HUES64 (cell line): ENCODE data around the gene CNTN1. TPM values are rescaled to one million over a fixed set of nuclear protein-coding genes. Genes with fewer than 3 reads are reported as not detected.

ENCODE experiments used
- H3K27ac ChIP-seq: 2 replicates; pipeline ENCODE4 v1.7.0; 2013; ENCODE audit warnings: low read depth, low read length, inconsistent platforms
- H3K27me3 ChIP-seq: 2 replicates; pipeline ENCODE4 v1.6.1; 2013; ENCODE audit warnings: mild to moderate bottlenecking, low read length; ENCODE audit not compliant: insufficient read depth
- H3K36me3 ChIP-seq: 2 replicates; pipeline ENCODE4 v1.6.1; 2013; ENCODE audit warnings: mild to moderate bottlenecking, low read length; ENCODE audit not compliant: insufficient read depth
- H3K4me1 ChIP-seq: 2 replicates; pipeline ENCODE4 v1.6.1; 2013; ENCODE audit warnings: mild to moderate bottlenecking, low read length, moderate library complexity; ENCODE audit not compliant: insufficient read depth
- H3K4me3 ChIP-seq: 2 replicates; pipeline ENCODE4 v1.5.1; 2013; ENCODE audit warnings: mild to moderate bottlenecking, low read length, moderate library complexity
- H3K9ac ChIP-seq: 2 replicates; pipeline ENCODE4 v1.6.1; 2013; ENCODE audit warnings: mild to moderate bottlenecking, low read depth, low read length
- H3K9me3 ChIP-seq: 2 replicates; pipeline ENCODE4 v1.6.1; 2013; ENCODE audit warnings: low read depth, low read length; ENCODE audit not compliant: insufficient read depth
- WGBS: fragments of 150-250, 120-280 bp; methylation state at CpG from one replicate; pipeline ENCODE4 v1.1.7; 2013; ENCODE audit warnings: missing lambda C conversion rate; 5-methylcytosine and 5-hydroxymethylcytosine counted together
- polyA plus RNA-seq, 2 experiments: library from polyadenylated mRNA; stranded (reverse); fragments of 50-300 nt; gene quantifications; one replicate each; pipeline ENCODE4 v1.2.3, GENCODE V29; 2013

Gene CNTN1
- polyA plus RNA-seq (2013, experiment 1 of 2): 2.2 TPM
- 2.3 TPM for polyA plus RNA-seq (2013, experiment 2 of 2)

DNA sequence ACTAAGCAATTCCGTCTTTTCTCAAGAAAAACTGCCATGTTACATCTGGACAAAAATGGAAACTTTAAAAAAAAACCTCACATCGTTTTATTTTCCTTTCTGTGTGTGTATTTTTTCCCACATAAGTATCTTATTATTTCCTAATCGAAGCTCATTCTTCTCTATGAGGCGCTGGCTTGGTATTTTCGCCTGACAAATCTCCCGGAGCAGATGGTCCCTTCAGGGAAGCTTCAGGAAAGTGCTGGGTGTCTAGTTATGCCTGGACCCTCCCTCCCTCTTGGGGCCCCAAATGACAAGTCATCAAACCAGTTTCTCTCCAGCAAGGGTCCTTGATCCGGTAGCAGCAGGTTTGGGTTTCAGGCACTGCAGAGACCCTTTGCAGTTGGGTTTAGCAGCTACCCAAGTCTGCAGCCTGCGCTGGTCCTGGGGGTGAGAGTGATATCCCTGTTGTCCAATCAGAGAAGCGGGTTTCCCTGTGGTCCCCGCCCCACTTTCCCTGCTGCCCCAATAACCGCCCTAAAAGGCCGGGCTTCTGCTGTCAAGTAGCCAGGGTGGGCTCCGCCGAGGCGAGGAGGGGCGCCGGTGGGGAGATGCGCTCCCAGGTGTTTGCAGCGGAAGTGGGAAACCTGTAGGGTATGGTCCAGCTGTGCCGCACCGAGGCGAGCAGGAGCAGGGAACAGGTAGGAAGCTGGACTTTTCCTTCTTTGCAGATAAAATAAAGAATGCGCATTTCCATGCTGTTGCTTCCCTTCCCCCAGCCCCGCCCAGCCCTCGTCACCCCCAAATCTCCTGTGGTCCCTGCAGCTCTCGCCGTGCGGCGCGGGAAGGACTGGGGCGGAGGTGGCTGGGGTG lies at the start of gene CNTN1:
TSS of gene CNTN1 (plus strand) at position 527 of the 852 bp plus-strand sequence.
- 11% methylated on average over 31 of the region's 31 CpGs for WGBS
- Histone ChIP-seq H3K27me3 (peaks cover 33% of the 10 kb centered on the region), H3K27ac (no peak within 1 kb of the TSS), H3K4me1 (no peaks in the 10 kb centered on the region; the same call in 1 of the 2 replicates), H3K9ac (no peak within 1 kb of the TSS), H3K4me3 (peak within 1 kb of the TSS; percentile 68), H3K9me3 (no peaks in the 10 kb centered on the region), H3K36me3 (no peaks in the 10 kb centered on the region)

DNA sequence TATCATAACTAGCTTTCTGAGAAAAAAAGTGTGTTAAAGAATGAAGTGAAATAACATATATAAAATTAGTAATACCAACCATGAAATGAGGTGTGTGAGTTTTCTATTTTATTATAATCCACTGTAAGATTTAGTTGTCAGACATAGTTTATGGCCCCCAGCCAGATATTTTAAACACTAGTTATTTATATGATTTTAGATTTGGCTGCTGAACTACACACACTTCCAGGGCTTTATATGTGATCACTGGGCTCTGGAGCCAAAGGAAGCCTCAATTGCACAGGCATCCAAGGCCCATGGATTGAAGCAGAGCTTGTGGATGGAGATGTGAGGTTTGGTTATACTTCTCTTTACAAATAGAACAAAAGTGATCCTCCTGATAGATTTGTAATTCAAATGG lies 48.7 kb upstream of the CNTN1 start:
- Histone ChIP-seq H3K27me3 (no peaks in the 10 kb centered on the region), H3K4me3 (no peak overlapping the region), H3K27ac (no peak overlapping the region)

DNA sequence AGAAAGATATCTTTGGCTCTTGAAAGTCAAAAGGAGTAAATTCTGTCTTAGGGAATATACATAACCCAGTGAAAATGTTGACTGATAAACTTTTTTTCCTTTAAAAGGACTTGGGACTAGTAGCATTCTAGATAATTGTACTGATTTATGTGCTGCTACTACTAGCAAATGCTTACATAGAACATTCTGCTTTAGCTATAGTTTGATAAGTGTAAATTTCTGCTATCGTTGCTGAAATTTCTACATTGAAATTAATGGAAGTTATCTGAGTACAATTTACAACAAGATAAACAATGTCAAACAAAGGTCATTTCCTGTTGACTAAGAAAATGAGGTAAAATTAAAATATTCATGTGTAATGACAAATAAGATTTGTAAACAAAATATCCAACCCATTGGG lies 48.3 kb upstream of the CNTN1 start:
- WGBS: no CpG with 5 or more reads among the region's 1 CpG
- no peak overlapping the region for H3K27ac ChIP-seq

More for the DNA sequence above, 48.7 kb upstream of the CNTN1 start:
- peaks cover 8% of the 10 kb centered on the region for H3K9me3 ChIP-seq
- H3K9ac ChIP-seq: no peak overlapping the region
- H3K4me1 ChIP-seq: peaks cover 11% of the 10 kb centered on the region
- no peaks in the 10 kb centered on the region for H3K36me3 ChIP-seq

DNA sequence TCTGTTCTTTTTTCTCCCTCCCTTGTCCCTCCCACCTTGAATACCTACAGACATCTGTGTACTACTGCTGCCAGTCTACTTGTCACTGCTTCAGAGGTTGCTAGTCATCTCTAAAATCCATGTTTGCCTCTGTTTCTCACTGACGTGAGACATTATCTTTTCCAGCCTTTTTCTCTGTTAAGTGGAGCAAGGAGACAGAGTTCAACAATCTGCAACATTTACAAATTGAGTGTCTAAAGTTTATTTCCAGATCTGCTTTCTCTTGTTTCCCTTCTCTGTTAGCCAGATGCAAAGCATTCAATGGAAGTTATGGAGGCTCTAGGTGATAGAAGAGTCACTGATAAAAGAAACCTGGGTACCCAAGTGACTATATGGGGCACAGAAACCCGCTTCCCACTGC lies 47.5 kb upstream of the CNTN1 start:
- Histone ChIP-seq H3K27ac (no peak overlapping the region), H3K9me3 (peaks cover 8% of the 10 kb centered on the region), H3K4me1 (peaks cover 23% of the 10 kb centered on the region), H3K4me3 (no peak overlapping the region), H3K9ac (no peak overlapping the region), H3K27me3 (no peaks in the 10 kb centered on the region), H3K36me3 (no peaks in the 10 kb centered on the region)
- WGBS: 83% methylated on average over 1 of the region's 2 CpGs

More for the DNA sequence above, 48.3 kb upstream of the CNTN1 start:
- H3K9ac ChIP-seq: no peak overlapping the region
- H3K9me3 ChIP-seq: peaks cover 8% of the 10 kb centered on the region
- H3K27me3 ChIP-seq: no peaks in the 10 kb centered on the region
- H3K4me3 ChIP-seq: no peak overlapping the region
- H3K36me3 ChIP-seq: no peaks in the 10 kb centered on the region
- H3K4me1 ChIP-seq: peaks cover 15% of the 10 kb centered on the region

DNA sequence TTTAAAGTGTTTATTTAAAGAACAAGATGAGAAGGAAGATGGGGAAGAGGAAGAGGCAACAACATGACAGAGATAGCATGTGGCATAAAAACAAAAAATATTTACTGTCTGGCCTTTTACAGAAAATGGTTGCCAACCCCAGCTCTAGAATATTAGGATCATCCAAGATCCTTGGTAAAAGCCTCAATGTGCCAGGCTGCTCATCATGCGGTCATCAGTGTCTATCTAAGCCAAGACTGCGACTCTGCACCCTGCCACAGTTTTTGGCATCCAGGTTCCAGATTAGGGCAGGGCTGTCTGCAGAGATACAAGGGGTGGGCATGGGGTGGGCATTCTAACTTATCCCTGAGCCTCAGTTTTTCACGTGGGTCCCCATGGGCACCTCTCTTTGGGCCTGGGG lies 46.9 kb upstream of the CNTN1 start:
- no peak overlapping the region for H3K27ac ChIP-seq
- H3K9ac ChIP-seq: no peak overlapping the region
- no peaks in the 10 kb centered on the region for H3K27me3 ChIP-seq
- WGBS: 95% methylated on average over 3 of the region's 3 CpGs
- H3K4me3 ChIP-seq: no peak overlapping the region
- H3K9me3 ChIP-seq: peaks cover 8% of the 10 kb centered on the region
- peaks cover 29% of the 10 kb centered on the region for H3K4me1 ChIP-seq
- H3K36me3 ChIP-seq: no peaks in the 10 kb centered on the region

DNA sequence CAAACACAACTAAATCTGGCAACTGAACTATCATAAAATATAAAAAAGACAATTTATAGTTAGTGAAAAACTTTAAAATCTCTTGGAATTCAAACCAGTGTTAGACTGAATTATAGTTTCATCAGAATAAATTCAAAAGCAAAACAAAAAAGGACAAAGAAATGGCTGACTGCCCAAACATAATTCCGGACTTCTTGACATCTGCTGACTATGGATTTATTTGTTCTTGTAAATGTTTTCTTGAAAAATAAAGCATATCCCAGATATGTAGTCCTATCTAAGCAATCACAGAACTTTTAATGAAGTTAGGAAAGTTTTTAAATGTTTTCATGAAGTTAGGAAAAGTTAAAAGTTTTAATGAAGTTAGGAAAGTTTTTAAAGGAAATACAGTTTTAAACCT lies 45.8 kb upstream of the CNTN1 start:
- WGBS: 100% methylated on average over 1 of the region's 1 CpG
- no peak overlapping the region for H3K27ac ChIP-seq
- no peaks in the 10 kb centered on the region for H3K36me3 ChIP-seq

DNA sequence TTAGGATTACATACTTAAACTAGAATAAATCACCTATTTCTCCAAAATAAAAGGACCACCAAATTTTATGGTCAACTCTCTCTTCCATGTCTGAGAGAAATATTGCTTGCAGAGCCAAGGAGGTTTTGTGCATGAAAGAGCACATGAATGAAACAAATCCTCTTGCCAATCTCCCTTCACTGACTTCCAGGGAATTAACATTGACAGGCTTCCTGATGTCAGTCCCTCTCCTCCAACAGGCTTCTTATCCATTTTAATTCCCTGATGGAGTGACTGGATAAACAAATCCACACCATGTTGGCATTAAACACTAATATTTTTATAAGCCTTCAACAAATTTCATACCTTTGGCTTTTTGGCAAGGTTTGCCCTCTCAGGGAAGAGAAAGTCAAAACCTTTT lies 45.3 kb upstream of the CNTN1 start:
- Histone ChIP-seq H3K4me3 (no peak overlapping the region), H3K27me3 (no peaks in the 10 kb centered on the region), H3K36me3 (no peaks in the 10 kb centered on the region), H3K9me3 (peaks cover 17% of the 10 kb centered on the region), H3K27ac (no peak overlapping the region), H3K9ac (no peak overlapping the region), H3K4me1 (peaks cover 29% of the 10 kb centered on the region)

More for the DNA sequence above, 45.8 kb upstream of the CNTN1 start:
- no peak overlapping the region for H3K9ac ChIP-seq
- no peaks in the 10 kb centered on the region for H3K27me3 ChIP-seq
- H3K4me1 ChIP-seq: peaks cover 29% of the 10 kb centered on the region
- no peak overlapping the region for H3K4me3 ChIP-seq
- H3K9me3 ChIP-seq: peaks cover 12% of the 10 kb centered on the region

DNA sequence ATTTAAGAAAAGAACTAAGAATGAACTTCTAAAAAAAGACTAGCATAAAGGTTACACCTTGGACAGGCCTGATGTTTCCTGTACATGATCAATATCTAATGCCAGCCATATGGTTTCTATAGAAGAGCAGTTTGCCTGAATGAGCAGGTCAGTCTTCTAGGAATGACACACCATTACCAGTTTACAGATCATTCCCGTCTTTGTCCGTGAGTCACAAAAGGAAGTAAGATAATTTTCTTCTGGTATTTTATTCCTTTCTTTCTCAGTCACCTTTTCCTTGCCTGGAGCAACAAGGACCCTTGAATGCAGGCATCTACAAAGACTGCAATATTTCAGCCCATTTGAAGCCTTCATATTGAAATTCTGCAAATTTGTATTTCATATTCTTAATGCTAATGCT lies 44.6 kb upstream of the CNTN1 start:
- Histone ChIP-seq H3K9ac (no peak overlapping the region), H3K27ac (no peak overlapping the region), H3K9me3 (peaks cover 21% of the 10 kb centered on the region), H3K36me3 (no peaks in the 10 kb centered on the region), H3K4me3 (no peak overlapping the region), H3K4me1 (peaks cover 29% of the 10 kb centered on the region), H3K27me3 (no peaks in the 10 kb centered on the region)
- WGBS: 83% methylated on average over 2 of the region's 2 CpGs

DNA sequence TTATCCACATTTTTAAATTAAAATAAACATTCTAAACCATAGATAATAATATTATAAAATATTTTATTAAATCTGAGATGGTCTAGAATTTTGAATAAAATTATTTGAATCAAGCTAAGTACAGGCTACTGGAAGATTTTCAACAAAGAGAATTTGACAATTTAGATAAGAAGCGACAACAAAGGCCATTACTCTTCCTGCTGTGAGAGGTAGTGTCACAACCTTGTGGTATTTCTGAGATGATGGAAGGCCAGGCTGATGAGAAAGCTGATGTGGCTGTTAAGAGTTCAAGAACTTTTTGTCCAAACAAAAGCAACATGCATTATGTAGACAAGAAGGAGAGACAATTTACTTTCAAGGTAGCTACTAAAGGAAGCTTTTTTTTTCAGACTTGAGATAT lies 43.7 kb upstream of the CNTN1 start:
- Histone ChIP-seq H3K4me3 (no peak overlapping the region), H3K27ac (no peak overlapping the region), H3K27me3 (no peaks in the 10 kb centered on the region), H3K9ac (no peak overlapping the region), H3K36me3 (no peaks in the 10 kb centered on the region), H3K9me3 (peaks cover 19% of the 10 kb centered on the region), H3K4me1 (peaks cover 29% of the 10 kb centered on the region)
- WGBS: 93% methylated on average over 1 of the region's 1 CpG

DNA sequence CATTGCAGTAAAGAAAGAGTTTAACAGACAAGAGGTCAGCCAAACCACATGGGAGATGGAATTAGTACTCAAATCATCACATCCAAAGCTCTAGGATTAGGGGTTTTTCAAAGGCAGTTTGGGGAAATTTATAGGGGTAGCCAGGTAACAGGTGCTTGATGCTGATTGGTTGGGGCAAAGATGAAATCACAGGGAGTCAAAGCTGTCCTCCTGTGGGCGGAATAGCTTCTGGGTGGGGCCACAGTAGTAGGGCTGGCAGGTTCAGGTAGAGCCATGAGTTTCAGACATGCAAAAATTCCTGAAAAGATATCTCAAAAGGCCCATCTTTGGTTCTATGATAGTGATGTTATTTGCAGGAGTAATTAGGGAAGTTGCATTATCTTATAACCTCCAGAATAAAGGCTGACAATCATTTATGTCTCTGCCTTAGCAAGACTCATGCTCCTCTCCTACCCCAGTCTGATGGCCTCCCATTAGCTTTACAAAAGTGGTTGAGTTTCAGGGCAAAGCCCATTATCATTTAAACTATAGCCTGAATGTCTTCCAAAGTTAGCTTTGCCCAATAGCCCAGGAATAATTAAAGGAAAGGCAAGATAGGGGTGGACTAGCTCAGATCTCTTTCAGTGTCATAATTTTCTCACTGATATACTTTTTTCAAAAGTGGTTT lies 42.1 kb upstream of the CNTN1 start:
- no peak overlapping the region for H3K9ac ChIP-seq
- no peak overlapping the region for H3K4me3 ChIP-seq
- H3K4me1 ChIP-seq: peaks cover 29% of the 10 kb centered on the region
- H3K27me3 ChIP-seq: no peaks in the 10 kb centered on the region
- H3K27ac ChIP-seq: peak overlapping the region; percentile 35; the same call in 1 of the 2 replicates
- peaks cover 19% of the 10 kb centered on the region for H3K9me3 ChIP-seq
- 84% methylated on average over 1 of the region's 1 CpG for WGBS
- H3K36me3 ChIP-seq: no peaks in the 10 kb centered on the region

DNA sequence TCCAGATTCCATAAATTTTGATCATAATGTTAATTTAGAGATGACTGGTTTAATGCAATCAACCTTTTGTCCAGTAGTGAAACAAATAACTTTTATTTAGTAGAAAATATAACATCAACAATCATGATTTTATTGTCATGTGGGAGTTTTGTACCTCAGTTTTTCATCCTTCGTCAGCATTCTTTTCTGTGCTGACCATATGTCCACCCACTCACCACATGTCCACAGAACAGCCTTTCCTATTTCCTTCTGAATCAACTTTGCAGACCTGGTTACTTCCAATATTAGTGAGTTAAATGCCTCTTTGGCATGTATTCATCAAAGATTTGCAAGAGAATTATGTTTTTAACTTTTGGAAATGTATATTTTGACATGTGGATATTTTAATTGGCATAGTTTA lies 36.8 kb upstream of the CNTN1 start:
- Histone ChIP-seq H3K9me3 (peaks cover 19% of the 10 kb centered on the region), H3K9ac (no peak overlapping the region), H3K4me3 (no peak overlapping the region), H3K27ac (no peak overlapping the region), H3K36me3 (no peaks in the 10 kb centered on the region), H3K27me3 (no peaks in the 10 kb centered on the region), H3K4me1 (no peaks in the 10 kb centered on the region)
- 88% methylated on average over 1 of the region's 1 CpG for WGBS
